ENCODE results near the gene KIF26B.

Gene KIF26B

DNA sequence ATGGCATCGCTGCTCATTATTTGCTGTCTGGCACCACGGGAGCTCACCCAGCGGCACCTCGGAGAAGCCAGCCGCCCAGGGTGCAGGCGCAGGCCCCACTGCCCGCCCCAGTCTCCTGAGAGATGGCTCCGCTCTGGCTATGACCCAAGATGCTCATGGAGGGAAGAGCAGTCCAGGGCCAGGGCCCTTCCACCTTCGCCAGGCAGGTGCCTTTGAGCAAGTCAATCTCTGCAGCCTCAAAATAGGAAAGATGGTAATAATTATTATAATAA lies 437.3 kb downstream of the KIF26B start:
- DNase-seq (ENCODE audit: low read depth in 2 of 2): no peak

DNA sequence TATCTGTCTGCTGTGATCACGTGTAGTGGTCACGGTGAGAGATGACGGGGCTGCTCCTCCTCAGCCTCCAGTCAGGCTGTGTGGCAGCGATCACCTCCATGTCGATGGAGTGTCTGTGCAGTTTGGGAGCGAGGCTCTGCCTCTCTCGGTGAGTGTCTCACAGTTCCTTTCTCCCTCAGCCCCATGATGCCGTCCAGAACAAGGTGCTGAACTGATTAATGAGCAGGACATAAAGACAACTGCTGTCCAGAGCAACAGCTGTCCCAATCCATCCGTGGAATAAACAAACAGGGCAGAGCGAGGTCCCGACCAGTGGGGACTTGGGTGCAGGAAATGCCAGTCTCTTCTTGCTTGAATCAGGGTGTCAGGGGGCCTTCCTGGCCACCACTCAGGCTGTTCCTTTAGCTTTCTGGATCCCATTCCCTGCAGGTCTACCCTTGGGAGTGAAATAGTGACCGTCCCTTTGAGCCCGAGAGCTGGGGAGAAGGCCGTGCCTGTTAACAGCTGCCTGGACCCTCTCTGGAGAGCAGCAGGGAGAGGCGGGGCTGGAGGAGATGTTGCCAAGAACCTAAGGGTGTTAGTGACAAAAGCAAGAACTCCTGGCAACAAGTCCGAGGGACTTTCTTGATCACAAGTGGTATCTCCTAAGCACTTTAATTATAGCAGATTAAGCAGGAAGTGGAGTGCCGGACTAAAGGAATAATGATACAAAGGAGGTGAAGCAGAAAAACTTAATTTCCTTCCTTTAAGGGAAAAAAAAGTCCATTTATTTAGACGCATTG lies 443.9 kb downstream of the KIF26B start:
- DNase-seq (ENCODE audit: low read depth in 2 of 2): no peak

GRCh38 chr1:245599371-245600174 lies 444.8 kb downstream of the KIF26B start:
- DNase-seq (ENCODE audit: low read depth in 2 of 2): no peak

DNA sequence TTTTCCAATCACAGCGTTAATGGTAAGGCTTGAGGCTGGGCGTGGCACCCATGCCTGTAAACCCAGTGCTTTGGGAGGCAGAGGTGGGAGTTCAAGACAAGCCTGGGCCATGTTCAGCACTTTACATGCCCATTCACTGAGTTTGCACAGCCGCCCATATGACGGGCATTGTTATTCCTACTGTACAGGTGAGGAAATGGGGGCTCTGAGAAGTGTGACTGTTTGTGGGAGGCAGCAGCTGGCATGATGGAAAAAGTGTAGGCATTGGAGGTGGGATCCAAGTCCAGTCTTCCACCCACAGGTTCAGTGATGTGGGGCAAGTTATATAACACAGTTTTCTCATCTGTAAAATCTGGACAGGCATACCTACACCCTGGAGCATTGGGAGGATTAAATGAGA lies 445.9 kb downstream of the KIF26B start:
- no peak for DNase-seq (ENCODE audit: low read depth in 2 of 2)

DNA sequence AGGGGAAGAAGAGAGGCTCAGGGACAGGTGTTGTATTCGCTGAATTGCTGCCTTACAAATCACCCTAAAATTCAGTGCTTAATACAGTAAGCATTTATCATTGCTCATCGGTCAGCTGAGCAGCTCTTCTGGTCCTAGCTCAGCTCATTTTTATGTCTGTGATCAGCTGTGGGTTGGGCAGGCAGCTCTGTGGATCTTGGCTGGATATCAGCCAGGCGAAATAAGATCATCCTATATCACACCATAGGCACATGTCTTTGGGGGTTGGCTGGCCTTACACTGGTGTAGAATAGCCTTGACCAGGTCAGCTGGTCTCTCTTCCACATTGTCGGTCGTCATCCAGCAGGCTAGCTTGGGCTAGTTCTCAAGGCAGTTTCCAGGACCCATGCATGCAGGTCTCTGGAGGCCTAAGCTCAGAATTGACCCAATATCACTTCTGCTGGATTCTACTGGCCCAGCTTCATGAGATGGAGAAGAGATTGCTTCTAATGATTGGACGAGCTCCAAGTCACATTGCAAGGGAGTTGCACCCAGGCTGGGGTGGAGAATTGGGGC lies 448.6 kb downstream of the KIF26B start:
- DNase-seq (ENCODE audit: low read depth in 2 of 2): no peak

GRCh38 chr1:245604979-245605378 lies 450.2 kb downstream of the KIF26B start:
- DNase-seq (ENCODE audit: low read depth in 2 of 2): no peak

DNA sequence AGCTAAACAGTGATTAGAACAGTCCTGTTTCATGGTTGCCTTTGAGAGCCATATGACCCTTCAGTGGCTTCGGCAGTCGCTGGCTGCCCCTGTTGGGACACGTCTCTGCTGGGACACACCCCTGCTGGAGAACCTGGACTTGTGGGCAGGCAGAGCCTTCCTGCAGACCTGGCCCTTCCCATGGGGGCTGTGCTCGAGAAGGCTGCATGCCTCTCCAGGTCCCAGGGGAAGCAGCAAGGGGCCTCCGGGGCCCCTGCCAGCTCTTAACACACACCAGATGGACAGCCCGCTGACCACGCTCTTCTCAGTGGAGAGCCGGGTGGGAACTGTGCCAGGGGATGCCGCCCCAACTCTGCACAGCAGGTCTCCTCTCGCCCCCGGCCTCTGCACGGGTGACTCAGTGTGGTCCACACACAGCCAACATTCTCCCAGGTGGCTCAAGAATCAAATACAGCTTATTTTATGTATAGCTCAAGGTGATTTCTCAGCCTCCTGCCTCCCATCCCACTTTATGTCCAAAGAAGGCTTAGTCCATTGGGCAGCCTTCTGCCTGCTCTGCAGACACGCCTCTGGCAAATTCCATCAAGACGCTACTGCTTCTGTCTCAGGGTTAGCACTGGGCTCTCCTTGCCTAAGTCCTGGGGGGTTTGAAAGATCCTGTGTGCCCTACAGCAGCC lies 450.8 kb downstream of the KIF26B start:
- DNase-seq (ENCODE audit: low read depth in 2 of 2): no peak

- no peak for DNase-seq (ENCODE audit: low read depth in 2 of 2)
These were observed 451.5 kb downstream of the KIF26B start for GRCh38 chr1:245606157-245606725.

- no peak for DNase-seq (ENCODE audit: low read depth in 2 of 2)
These were observed 453.5 kb downstream of the KIF26B start for GRCh38 chr1:245608271-245608670.

DNA sequence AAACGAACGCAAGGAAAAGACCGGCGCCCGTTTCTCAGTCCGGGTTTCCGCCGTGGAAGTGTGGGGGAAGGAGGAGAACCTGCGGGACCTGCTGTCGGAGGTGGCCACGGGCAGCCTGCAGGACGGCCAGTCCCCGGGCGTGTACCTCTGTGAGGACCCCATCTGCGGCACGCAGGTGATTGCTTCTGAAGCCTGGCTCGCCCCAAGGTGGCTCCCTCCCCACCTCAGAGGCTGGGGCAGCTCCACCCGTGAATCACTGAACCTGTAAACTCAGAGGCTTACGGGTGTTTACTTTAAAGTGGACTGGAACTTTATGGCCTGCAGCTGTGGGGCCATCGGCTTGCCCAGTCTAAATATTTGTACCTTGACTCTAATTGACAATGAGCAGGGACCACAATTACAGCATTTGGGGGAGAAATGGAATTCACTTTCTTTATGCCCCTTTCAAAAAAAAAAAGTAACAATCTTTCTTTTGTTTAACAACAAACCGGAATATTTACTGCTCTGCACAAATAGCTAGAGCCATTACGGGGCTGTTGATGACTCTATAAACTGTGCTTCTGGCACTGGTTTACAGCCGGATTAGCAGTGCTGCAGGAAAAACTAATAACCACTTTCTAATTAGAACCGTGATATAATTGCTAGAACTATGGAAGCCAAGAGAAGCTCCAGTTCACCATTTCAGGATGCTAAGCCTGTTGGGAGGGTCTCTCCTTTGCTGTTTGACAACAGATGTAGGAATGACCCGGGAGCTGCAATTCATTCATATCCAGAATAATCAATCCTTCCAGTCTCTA lies 454.8 kb downstream of the KIF26B start:
- no peak for DNase-seq (ENCODE audit: low read depth in 2 of 2)

- DNase-seq (ENCODE audit: low read depth in 2 of 2): no peak
These were observed 456.5 kb downstream of the KIF26B start for GRCh38 chr1:245611251-245611650.

GRCh38 chr1:245614476-245614875 lies 459.7 kb downstream of the KIF26B start:
- no peak for DNase-seq (ENCODE audit: low read depth in 2 of 2)

- DNase-seq (ENCODE audit: low read depth in 2 of 2): no peak
These were observed 460.2 kb downstream of the KIF26B start for GRCh38 chr1:245615001-245615400.

- no peak for DNase-seq (ENCODE audit: low read depth in 2 of 2)
These were observed 466.8 kb downstream of the KIF26B start for GRCh38 chr1:245621589-245621988.

DNA sequence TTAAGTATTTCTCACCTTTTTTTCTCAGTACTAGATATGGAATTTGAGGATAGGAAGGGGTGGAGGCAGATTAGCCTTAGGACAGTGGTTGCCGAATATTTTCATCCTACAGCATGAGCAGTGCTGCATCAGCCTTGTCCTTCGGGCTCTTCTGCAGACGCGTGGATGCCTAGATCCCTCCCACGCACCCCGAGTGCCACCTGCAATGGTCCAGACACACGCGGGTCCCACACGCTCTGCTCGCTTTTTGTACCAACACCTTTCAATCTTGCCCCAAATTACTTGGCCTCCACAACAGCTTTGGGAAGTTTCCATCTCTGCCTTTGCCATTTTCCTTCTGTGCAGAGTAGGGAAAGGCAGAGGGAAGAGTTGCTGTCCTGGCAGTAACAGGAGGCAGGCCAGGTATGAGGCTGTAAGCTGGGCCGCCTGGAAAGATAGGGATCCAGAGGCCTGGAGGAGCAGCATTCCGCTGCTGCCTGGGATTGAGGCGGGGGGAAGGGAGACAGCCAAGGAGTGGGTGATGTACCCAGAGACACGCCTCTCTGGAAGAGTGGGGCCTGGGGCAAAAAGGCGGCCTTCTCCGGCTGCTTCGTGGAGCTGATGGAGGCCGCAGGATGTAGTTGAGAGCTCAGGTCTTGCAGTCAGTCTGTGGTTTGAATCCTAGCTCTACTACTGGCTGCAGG lies 467.7 kb downstream of the KIF26B start:
- DNase-seq (ENCODE audit: low read depth in 2 of 2): no peak

- DNase-seq (ENCODE audit: low read depth in 2 of 2): no peak
These were observed 486.6 kb downstream of the KIF26B start for GRCh38 chr1:245641384-245641783.

DNA sequence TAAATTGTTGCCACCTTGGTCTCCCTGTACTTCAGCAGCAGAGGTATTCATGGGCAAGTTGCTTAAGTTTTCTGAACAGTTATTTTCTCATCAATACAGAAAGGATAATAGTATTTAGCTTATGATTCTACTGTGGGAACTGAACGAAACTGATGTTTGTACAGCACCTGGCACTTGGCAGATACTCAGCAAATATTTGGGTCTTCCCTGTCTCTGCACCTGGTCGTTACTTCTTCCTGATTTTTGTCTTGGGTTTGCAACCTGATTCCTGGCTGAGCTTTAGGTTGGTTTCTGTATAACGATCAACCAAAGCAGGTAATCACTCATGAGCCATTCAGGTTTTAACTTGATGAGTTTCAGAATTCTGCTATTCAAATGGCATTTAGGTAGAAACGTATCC lies 490.6 kb downstream of the KIF26B start:
- DNase-seq (ENCODE audit: low read depth in 2 of 2): no peak

DNA sequence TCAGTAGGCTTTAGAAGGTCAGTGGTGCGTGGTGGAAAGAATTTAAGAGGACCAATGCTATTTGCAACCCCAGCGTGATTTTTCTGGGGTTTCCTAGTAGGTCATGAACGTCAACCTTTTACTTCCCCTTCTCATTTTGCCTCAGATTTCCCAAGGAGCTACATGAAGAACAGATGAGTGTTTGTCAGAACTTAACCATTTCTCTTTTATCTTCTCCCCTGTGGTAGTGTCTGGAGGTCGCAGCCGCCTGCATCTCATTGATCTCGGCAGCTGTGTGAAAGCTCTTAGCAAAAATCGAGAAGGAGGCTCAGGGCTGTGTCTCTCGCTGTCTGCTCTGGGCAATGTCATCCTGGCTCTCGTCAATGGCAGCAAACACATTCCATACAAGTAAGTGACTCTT lies 491.1 kb downstream of the KIF26B start:
- no peak for DNase-seq (ENCODE audit: low read depth in 2 of 2)

DNA sequence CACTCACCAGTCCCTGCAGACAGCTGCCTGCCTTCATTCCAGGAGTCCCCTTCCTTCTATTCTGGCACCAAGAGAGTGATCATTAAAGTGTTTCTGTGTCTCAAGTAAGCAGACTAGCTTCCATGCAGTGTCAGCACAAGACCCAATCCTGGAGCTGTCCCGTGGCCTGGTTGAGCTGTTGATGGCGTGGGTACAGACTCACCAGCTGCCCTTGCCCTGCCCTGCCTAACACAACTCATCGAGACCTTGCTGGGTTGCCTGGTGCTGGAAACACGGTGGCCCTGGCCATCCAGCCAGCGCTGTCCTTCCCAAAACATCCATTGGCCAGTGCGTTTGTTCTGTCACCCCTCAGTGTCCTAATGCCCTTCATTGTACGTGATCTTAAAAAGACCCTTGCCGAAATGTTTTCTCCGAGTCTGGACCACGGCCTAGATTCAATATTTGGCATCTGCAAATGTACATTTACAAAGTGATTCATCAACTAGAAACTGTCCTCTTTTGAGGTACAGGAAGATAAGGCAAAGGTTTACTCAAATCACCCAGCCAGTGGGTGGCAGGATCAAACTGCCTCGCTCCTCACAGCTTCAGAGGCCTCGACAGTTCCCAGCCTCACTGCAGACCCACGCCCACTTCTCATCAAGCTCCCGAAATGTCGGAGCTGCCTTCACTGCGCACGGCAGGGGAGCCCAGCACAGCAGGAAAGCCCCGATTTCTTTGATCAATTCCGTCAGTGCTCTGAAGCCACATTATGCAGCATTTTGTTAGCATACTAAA lies 494.2 kb downstream of the KIF26B start:
- DNase-seq (ENCODE audit: low read depth in 2 of 2): no peak

DNA sequence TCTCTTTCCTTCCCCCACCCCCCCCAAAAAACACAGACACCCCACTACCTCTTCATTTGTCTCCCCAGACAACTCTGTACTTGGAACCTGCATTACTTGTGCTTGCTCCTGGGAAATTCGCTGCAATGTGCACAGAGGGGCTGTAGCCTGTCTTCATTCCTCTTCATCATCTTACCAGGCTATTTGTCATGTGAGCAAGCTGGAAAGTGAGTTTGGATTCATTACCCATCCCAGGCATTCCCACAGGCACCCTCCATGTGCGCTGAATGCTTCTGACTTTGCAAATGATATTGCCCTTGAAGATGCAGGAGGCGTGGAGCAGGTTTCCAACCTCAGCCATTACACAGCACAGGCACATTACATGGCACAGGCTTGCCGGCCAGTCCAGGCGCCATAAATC lies 494.9 kb downstream of the KIF26B start:
- DNase-seq (ENCODE audit: low read depth in 2 of 2): no peak

All from stimulated activated CD8-positive, alpha-beta memory T cell treated with anti-CD3 and anti-CD28 coated beads, Interleukin-15, amount 100 ng/mL, for 48 hours (primary cell).